Tibial nerve (tissue), 4 donors: ENCODE measurements around the gene LSP1. TPM values are rescaled to one million over a fixed set of nuclear protein-coding genes. Genes with fewer than 3 reads are reported as not detected.

Source experiments
- DNase-seq, 2 donors: peaks; one replicate each; pipeline ENCODE4 v3.0.0-alpha.2; 2019; ENCODE audit warnings: low spot score in 2 of 2
- H3K27ac ChIP-seq, 4 donors: fragments of 200-600 bp; sonication (generic) in 3 of 4; one replicate each; pipeline ENCODE4 v1.5.1; 2017 to 2019; ENCODE audit warnings: mild to moderate bottlenecking in 1 of 4
- H3K27me3 ChIP-seq, 2 donors: fragments of 200-600 bp; sonication (generic) in 1 of 2; one replicate each; pipeline versions ENCODE4 v1.5.1 to v1.6.0; 2017 to 2019
- H3K36me3 ChIP-seq, 3 donors: fragments of 200-600 bp; sonication (generic); one replicate each; pipeline ENCODE4 v1.5.1; 2018 to 2019
- H3K4me1 ChIP-seq, 4 donors: fragments of 200-600 bp; sonication (generic) in 3 of 4; one replicate each; pipeline ENCODE4 v1.5.1; 2017 to 2019
- H3K4me3 ChIP-seq, 4 donors: fragments of 200-600 bp; sonication (generic) in 3 of 4; one replicate each; pipeline ENCODE4 v1.5.1; 2017 to 2019; ENCODE audit warnings: mild to moderate bottlenecking in 1 of 4, moderate library complexity in 1 of 4
- H3K9me3 ChIP-seq, 4 donors: fragments of 200-600 bp; sonication (generic) in 3 of 4; one replicate each; pipeline ENCODE4 v1.5.1; 2017 to 2019
- EP300 ChIP-seq, 2 donors: sonication (generic); formaldehyde crosslinking; IDR thresholded peaks; one replicate each; pipeline ENCODE4 v1.6.1; 2017; ENCODE audit warnings: antibody characterized with exemption in 2 of 2, mild to moderate bottlenecking in 1 of 2
- POLR2A ChIP-seq, 2 donors: fragments of 450-650 bp; IDR thresholded peaks; one replicate each; pipeline ENCODE4 v1.6.1; 2017; ENCODE audit warnings: antibody characterized with exemption in 2 of 2, mild to moderate bottlenecking in 2 of 2, moderate library complexity in 2 of 2
- WGBS, 2 donors: methylation state at CpG; one replicate each; pipeline ENCODE4 v1.1.5; 2018; 5-methylcytosine and 5-hydroxymethylcytosine counted together
- total RNA-seq, 4 donors: library from RNA; depleted of rRNA; stranded (reverse); fragments of >200 nt; gene quantifications; one replicate each; pipeline ENCODE4 v1.1.0, GENCODE V29; 2016
- TF ChIP-seq, protein P1 (sequence below), 5 experiments: fragments of 200-600 bp in 3 of 5; fragments of 450-650 bp in 2 of 5; sonication (generic) in 3 of 5; IDR thresholded peaks; one replicate each; pipeline ENCODE4 v1.5.1; 2016 to 2019; ENCODE audit warnings: antibody characterized with exemption in 5 of 5, mild to moderate bottlenecking in 3 of 5, moderate library complexity in 2 of 5

The LSP1 gene
- total RNA-seq, 4 donors from 2014 or later: 36.9 to 69.0 (median 50.2) TPM

- DNase-seq: no peak
- Histone ChIP-seq H3K9me3 (no peaks in the 10 kb centered on the region), H3K4me1 (peaks cover 0 to 33% (median 18%) of the 10 kb centered on the region in 4 donors), H3K27me3 (no peaks in the 10 kb centered on the region), H3K27ac (no peak overlapping the region), H3K4me3 (no peak overlapping the region), H3K36me3 (no peaks in the 10 kb centered on the region)
- TF ChIP-seq EP300 (IDR thresholded peaks at IDR 0.05) (no peak), POLR2A (IDR thresholded peaks at IDR 0.05) (no peak)
- TF ChIP-seq, protein P1, sequence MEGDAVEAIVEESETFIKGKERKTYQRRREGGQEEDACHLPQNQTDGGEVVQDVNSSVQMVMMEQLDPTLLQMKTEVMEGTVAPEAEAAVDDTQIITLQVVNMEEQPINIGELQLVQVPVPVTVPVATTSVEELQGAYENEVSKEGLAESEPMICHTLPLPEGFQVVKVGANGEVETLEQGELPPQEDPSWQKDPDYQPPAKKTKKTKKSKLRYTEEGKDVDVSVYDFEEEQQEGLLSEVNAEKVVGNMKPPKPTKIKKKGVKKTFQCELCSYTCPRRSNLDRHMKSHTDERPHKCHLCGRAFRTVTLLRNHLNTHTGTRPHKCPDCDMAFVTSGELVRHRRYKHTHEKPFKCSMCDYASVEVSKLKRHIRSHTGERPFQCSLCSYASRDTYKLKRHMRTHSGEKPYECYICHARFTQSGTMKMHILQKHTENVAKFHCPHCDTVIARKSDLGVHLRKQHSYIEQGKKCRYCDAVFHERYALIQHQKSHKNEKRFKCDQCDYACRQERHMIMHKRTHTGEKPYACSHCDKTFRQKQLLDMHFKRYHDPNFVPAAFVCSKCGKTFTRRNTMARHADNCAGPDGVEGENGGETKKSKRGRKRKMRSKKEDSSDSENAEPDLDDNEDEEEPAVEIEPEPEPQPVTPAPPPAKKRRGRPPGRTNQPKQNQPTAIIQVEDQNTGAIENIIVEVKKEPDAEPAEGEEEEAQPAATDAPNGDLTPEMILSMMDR (IDR thresholded peaks at IDR 0.05): no peak
- 85 to 95% methylated on average over 6 to 8 of the region's 12 CpGs for WGBS, 2 donors
Measured at GRCh38 chr11:1835671-1836010, 17.2 kb upstream of the LSP1 start.

DNA sequence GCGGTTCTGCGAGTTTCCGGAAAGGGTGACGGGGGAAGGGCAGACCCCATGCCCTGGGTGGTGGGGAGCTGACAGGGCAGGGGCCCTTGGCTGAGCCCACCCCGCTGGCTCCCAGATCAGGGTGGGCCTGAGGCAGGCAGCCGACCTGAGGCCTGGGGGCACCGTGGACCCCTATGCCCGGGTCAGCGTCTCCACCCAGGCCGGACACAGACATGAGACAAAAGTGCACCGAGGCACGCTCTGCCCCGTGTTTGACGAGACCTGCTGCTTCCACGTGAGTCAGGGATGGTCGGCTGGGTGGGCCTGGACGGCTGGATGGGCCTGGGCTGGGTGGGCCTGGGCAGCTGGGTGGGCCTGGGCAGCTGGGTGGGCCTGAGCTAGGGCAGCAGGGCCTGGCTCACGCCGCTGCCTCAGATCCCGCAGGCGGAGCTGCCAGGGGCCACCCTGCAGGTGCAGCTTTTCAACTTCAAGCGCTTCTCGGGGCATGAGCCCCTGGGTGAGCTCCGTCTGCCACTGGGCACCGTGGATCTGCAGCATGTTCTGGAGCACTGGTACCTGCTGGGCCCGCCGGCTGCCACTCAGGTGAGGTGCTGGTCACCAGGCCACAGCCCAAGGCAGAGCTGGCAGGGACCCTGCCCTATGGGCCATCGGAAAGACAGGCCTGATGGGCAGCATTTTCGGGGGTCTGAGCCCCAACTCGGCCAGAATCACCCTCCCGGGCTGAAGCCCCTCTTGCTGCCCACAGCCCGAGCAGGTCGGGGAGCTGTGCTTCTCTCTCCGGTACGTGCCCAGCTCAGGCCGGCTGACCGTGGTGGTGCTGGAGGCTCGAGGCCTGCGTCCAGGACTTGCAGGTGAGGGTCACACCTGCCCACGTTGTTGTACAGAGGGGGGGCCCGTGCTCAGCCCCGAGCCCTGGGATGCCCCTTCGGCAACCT is 16.6 kb upstream of the LSP1 start:
- TF ChIP-seq, protein P1 (IDR thresholded peaks at IDR 0.05): no peak
- TF ChIP-seq POLR2A (IDR thresholded peaks at IDR 0.05) (no peak), EP300 (IDR thresholded peaks at IDR 0.05) (no peak)
- no peak overlapping the region for H3K4me3 ChIP-seq
- H3K4me1 ChIP-seq: peaks cover 0 to 27% (median 18%) of the 10 kb centered on the region in 4 donors
- H3K27me3 ChIP-seq: no peaks in the 10 kb centered on the region
- no peak for DNase-seq
- H3K36me3 ChIP-seq: no peaks in the 10 kb centered on the region
- H3K27ac ChIP-seq: no peak overlapping the region
- no peaks in the 10 kb centered on the region for H3K9me3 ChIP-seq
- 90 to 91% methylated on average over 30 to 32 of the region's 43 CpGs for WGBS, 2 donors

GRCh38 chr11:1837171-1838076 is 15.5 kb upstream of the LSP1 start:
- Histone ChIP-seq H3K4me3 (no peak overlapping the region), H3K27me3 (no peaks in the 10 kb centered on the region), H3K36me3 (no peaks in the 10 kb centered on the region), H3K27ac (peak overlapping the region in 1 of 4 donors; percentile 34), H3K9me3 (no peaks in the 10 kb centered on the region), H3K4me1 (peaks cover 0 to 20% (median 13%) of the 10 kb centered on the region in 4 donors)
- TF ChIP-seq, protein P1 (IDR thresholded peaks at IDR 0.05): peak; percentile 84 to 97 (median 91)
- TF ChIP-seq POLR2A (IDR thresholded peaks at IDR 0.05): no peak
- 32 to 59% methylated on average over 18 to 23 of the region's 38 CpGs for WGBS, 2 donors
- DNase-seq: peak in 1 of 2 donors; percentile 40

- Histone ChIP-seq H3K4me1 (peaks cover 0 to 15% (median 8%) of the 10 kb centered on the region in 4 donors), H3K27me3 (no peaks in the 10 kb centered on the region), H3K27ac (peak overlapping the region in 1 of 4 donors; percentile 34), H3K36me3 (no peaks in the 10 kb centered on the region), H3K4me3 (no peak overlapping the region), H3K9me3 (no peaks in the 10 kb centered on the region)
- 45% methylated on average over 8 to 13 of the region's 17 CpGs for WGBS, 2 donors
- TF ChIP-seq POLR2A (IDR thresholded peaks at IDR 0.05) (no peak), EP300 (IDR thresholded peaks at IDR 0.05) (no peak)
- TF ChIP-seq, protein P1 (IDR thresholded peaks at IDR 0.05): peak in 1 of 5 experiments; percentile 9
- no peak for DNase-seq
Measured at GRCh38 chr11:1838077-1838425, 14.8 kb upstream of the LSP1 start.
